ENCODE results near the gene OPTN.
"Not testable (repeated sequence)": the region's sequence is repeated elsewhere in the genome, so short reads cannot be mapped to it uniquely, and the experiment has no call there.

The OPTN gene

DNA sequence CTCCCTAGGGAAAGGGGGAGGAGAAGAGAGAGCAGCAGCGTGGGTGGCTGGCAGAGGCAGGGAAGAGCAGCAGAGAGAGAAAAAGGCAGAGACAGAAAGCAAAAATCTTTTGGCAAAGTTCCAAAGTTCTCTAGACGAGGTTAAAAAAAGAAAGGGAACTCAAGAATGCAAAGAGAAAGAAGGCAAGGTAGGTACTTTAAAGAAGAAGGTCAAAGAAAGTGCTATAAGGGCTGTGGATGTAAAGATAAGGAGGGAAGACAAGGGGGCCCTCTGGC lies 20.2 kb upstream of the OPTN start:
- Mint-ChIP-seq H3K27ac (no peak overlapping the region), H3K4me1 (ENCODE audit: low read depth) (no peaks in the 10 kb centered on the region), H3K36me3 (peaks cover 7% of the 10 kb centered on the region)

DNA sequence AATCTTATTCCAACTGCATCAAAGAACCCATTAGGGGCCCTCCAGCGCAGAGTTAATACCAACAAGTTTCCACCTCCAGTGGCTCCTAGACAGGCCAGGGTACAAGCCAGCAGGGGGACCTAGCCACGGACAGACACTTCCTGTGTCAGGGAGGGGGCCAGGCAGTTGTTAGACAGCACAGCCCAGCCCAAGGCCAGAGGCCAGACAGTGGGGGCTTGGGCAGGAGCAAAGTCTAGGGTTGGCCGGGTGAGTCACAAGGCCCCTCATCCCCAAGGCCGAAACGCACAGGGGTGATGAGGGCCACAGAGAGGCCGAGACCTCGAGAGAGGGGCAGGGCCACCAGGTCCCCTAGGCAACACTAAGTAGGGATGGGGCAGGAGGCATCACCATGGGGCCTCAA lies 19.3 kb upstream of the OPTN start:
- Mint-ChIP-seq H3K9me3 (ENCODE audit: low read depth) (peaks cover 20% of the 10 kb centered on the region), H3K36me3 (peaks cover 11% of the 10 kb centered on the region), H3K4me1 (ENCODE audit: low read depth) (no peaks in the 10 kb centered on the region), H3K4me3 (no peak overlapping the region), H3K27ac (no peak overlapping the region), H3K27me3 (peaks cover 6% of the 10 kb centered on the region)

More for the DNA sequence above, 20.2 kb upstream of the OPTN start:
- Mint-ChIP-seq H3K27me3 (peaks cover 11% of the 10 kb centered on the region), H3K9me3 (ENCODE audit: low read depth) (peaks cover 20% of the 10 kb centered on the region), H3K4me3 (no peak overlapping the region)

DNA sequence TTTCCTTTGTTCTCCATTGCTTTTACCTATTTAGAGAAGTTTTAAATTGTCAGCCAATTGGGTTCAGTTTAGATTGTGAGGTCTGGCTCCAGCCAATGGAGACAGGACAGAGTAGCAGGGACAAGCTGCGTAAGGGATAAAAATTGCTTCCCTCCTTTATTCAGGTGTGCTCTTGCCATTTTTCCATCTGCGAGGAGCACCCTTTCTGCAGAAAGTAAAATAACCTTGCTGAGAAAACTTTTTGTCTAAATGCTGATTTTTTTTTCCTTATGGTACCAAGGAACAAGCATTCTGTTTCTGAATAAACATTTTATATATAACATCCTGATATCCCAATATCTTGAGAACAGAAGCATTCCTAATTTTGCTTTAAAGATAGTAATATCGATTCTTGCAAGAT lies 16.3 kb upstream of the OPTN start:
- Mint-ChIP-seq H3K36me3 (peaks cover 11% of the 10 kb centered on the region), H3K9me3 (ENCODE audit: low read depth) (peaks cover 20% of the 10 kb centered on the region)
- H3K4me1 Mint-ChIP-seq (ENCODE audit: low read depth): not testable (repeated sequence)

DNA sequence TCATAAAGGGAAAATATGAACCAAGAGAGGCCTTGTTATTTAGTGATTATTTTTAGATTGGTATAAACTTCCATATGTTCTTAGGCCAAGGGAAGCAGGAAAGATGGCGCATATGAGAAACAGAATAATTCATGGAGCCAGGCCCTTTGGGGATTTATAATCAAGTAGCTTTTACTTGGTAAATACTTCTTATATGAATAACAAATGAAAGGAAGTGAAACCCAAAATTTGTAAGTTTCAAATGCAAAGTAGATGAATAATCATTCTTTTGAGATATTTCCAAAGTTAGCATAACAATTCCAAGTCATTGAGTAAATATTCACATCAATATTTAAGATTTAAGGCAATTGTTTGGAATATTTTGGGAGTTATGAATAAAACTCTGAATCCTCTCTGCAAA lies 13.9 kb upstream of the OPTN start:
- Mint-ChIP-seq H3K4me1 (ENCODE audit: low read depth) (no peaks in the 10 kb centered on the region), H3K9me3 (ENCODE audit: low read depth) (peaks cover 12% of the 10 kb centered on the region), H3K27me3 (peaks cover 2% of the 10 kb centered on the region), H3K27ac (no peak overlapping the region), H3K36me3 (peaks cover 3% of the 10 kb centered on the region), H3K4me3 (no peak overlapping the region)

More for the DNA sequence above, 16.3 kb upstream of the OPTN start:
- not testable (repeated sequence) for H3K27me3 Mint-ChIP-seq, H3K4me3 Mint-ChIP-seq, H3K27ac Mint-ChIP-seq

DNA sequence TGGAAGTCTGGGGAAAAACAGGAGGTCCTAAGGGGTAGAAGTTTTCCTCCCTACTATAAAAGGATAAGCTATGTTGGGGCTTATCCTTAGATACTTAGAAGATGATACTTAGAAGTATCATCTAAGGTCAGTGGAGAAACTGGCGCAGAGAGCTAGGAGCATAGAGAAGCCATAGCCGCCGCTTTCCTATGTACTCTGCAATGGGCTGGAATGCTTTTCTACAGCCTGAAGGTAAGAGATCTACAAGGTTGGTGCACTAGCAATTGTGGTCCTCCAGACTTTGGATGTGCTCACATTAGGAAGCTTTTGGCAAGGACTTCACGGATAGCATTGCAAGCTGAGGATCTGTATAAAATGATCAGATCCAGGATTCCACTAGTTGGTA lies 12.4 kb upstream of the OPTN start:
- Mint-ChIP-seq H3K4me1 (ENCODE audit: low read depth) (no peaks in the 10 kb centered on the region), H3K27ac (no peak overlapping the region), H3K36me3 (peaks cover 3% of the 10 kb centered on the region), H3K9me3 (ENCODE audit: low read depth) (no peaks in the 10 kb centered on the region), H3K4me3 (no peak overlapping the region), H3K27me3 (peaks cover 4% of the 10 kb centered on the region)

DNA sequence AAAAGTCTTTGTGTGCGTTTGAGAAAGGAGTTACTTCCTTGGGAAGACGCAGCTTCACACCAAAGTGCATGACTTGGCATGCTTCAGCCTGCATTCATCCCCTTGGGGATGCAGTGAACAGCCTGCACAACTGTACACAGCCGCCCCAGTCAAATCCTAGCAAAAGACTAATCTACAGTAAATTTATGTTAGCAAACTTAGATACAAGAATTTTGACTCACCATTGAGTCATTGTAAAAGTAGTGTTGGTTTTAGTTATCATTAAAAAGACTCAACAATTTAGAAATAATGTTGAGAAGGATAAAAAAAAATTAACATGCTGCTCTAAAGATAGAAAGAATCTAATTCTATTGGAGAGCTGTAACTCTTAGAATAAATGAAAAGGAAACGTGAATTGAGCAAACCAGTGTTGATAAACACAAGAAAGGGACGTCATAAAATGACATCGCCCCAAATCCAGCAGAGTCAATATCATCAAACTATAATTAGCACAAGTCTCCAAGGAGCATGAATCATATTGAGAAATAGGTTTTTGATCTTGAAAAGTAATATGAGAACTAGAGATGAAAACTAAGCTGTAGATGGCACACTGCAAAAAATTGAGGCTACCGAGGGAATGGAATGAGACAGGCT lies 11.9 kb upstream of the OPTN start:
- Mint-ChIP-seq H3K36me3 (peaks cover 3% of the 10 kb centered on the region), H3K4me1 (ENCODE audit: low read depth) (no peaks in the 10 kb centered on the region), H3K27me3 (peaks cover 4% of the 10 kb centered on the region), H3K27ac (no peak overlapping the region), H3K4me3 (no peak overlapping the region), H3K9me3 (ENCODE audit: low read depth) (peaks cover 2% of the 10 kb centered on the region)

DNA sequence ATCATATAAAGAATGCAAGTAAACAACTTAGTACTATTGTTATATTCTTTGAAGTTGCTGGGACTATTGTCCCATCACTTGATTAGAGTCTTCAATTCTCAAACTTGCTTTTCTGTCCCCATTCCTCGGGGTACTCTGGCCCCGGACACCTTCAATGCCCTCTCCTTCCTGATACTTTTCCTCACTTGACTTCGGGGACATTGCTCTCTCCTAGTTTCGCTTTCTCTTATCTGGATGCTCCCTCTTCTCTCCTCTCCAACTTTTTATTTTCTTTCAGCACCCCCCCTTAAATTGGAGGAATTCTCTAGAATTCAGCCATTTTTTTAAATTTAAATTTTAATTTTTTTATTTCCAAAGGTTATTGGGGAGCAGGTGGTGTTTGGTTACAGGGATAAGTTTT lies 10.6 kb upstream of the OPTN start:
- no peaks in the 10 kb centered on the region for H3K4me1 Mint-ChIP-seq (ENCODE audit: low read depth)
- H3K4me3 Mint-ChIP-seq: no peak overlapping the region
- peaks cover 3% of the 10 kb centered on the region for H3K9me3 Mint-ChIP-seq (ENCODE audit: low read depth)
- H3K36me3 Mint-ChIP-seq: peaks cover 3% of the 10 kb centered on the region
- H3K27ac Mint-ChIP-seq: no peak overlapping the region
- H3K27me3 Mint-ChIP-seq: peaks cover 4% of the 10 kb centered on the region

DNA sequence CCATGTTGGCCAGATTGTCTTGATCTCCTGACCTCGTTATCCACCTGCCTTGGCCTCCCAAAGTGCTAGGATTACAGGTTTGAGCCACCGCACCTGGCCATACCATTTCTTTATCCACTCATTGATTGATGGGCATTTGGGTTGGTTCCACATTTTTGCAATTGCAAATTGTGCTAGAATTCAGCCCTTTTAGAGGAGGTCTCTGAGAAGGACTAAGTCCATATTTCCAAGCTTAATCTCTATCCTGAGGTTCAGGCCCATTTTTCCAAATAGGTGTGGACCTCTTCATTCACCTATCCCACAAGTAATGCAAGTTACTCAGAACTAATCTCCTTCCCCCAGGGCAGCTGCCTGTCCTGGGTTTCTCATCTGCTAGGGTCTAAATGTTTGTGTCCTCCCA lies 9.7 kb upstream of the OPTN start:
- no peak overlapping the region for H3K27ac Mint-ChIP-seq
- H3K9me3 Mint-ChIP-seq (ENCODE audit: low read depth): peaks cover 3% of the 10 kb centered on the region
- no peaks in the 10 kb centered on the region for H3K4me1 Mint-ChIP-seq (ENCODE audit: low read depth)
- peaks cover 4% of the 10 kb centered on the region for H3K27me3 Mint-ChIP-seq
- no peak overlapping the region for H3K4me3 Mint-ChIP-seq
- peaks cover 3% of the 10 kb centered on the region for H3K36me3 Mint-ChIP-seq

DNA sequence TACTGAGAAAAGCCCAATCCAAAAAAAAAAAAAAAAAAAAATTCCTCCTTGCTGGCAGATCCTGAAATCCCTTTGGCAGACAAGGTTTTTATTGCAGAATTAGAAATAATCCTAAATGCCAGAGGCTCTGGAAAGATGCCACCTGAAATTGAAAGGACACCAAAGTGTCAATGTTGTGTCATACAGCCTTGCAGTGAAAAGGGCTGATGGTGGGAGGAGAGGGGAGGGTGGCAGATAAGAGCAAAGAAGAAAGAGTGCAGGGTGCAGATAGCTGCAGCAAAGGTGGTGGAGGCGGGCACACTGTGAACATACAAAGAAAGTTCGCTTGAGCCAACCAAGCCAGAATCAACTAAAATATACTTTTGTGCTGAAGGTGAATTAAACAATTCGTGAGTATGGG lies 8.2 kb upstream of the OPTN start:
- no peaks in the 10 kb centered on the region for H3K36me3 Mint-ChIP-seq
- H3K4me1 Mint-ChIP-seq (ENCODE audit: low read depth): peaks cover under 1% of the 10 kb centered on the region
- no peak overlapping the region for H3K4me3 Mint-ChIP-seq
- H3K27ac Mint-ChIP-seq: no peak overlapping the region
- H3K9me3 Mint-ChIP-seq (ENCODE audit: low read depth): peaks cover 3% of the 10 kb centered on the region
- H3K27me3 Mint-ChIP-seq: peaks cover 4% of the 10 kb centered on the region

DNA sequence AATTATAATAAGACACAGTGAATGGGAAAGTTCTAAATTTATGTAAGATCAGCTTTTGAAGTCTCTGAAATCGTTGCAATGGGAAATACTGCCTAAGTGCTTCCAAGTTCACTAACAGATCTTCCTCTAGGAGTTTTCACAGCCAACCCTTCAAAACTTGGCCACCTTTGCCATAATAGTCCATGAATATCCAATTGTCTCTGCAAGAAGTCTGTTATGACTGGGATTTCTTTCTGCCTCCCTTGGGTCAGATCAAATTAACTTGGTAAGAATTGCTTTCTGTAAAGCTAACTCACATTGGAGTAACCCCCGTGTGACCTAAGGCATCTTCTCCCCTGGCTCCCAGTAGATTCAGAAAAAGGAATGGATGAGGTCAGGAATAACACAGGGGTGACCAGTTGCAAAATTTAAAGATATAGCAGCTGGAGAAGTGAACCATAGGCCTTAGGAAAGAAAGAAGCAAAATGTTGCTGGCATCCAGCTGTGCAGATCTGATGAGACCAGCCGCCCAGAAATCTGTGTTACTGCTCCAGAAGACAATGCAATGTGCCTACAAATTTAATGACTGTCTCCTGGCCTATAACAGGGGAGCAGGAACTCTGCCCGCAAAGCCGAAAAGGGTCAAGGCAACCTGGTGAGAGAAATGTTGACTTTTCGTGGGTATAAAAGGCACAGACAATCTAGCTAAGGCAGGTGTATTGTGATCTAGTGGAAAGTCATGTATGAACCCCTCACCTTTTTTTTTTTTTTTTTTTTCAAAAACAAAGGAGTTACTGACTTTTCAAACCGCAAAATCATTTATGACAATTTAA lies 7.5 kb upstream of the OPTN start:
- peaks cover 4% of the 10 kb centered on the region for H3K27me3 Mint-ChIP-seq
- H3K36me3 Mint-ChIP-seq: no peaks in the 10 kb centered on the region
- peaks cover 3% of the 10 kb centered on the region for H3K9me3 Mint-ChIP-seq (ENCODE audit: low read depth)
- H3K27ac Mint-ChIP-seq: no peak overlapping the region
- H3K4me1 Mint-ChIP-seq (ENCODE audit: low read depth): peaks cover 4% of the 10 kb centered on the region
- H3K4me3 Mint-ChIP-seq: no peak overlapping the region

DNA sequence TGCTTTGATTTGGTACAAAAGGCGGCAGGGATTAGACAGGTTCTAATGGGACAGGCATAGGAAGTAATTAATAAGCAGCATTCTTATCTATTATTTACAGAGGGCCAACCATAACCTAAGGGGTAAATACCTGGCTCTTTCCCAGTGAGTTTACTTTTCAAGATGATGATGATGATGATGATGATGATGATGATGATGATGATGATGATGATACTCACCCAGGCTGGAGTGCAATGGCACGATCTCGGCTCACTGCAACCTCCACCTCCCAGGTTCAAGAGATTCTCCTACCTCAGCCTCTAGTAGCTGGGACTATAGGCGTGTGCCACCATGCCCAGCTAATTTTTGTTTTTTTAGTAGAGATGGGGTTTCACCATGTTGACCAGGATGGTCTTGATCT lies 5.9 kb upstream of the OPTN start:
- H3K36me3 Mint-ChIP-seq; H3K27me3 Mint-ChIP-seq; H3K4me3 Mint-ChIP-seq; H3K27ac Mint-ChIP-seq; H3K9me3 Mint-ChIP-seq (ENCODE audit: low read depth); H3K4me1 Mint-ChIP-seq (ENCODE audit: low read depth): not testable (repeated sequence)

DNA sequence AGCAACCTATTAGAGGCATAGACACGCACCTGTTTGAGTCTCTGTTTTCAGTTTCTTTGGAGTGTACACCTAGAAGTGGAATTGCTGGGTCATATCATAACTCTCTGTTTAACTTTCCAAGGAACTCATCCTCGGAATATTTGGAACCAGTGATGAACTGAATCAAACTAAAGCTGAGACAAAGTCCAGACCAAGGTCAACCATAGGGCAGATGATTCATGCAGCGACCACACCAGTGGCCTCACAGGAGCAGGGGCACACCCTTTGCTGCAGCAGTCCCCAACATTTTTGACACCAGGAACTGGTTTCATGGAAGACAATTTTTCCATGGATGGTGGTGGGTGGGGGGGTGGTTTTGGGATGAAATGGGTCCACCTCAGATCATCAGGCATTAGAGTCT lies 4.9 kb upstream of the OPTN start:
- H3K27me3 Mint-ChIP-seq: peaks cover 4% of the 10 kb centered on the region
- no peak overlapping the region for H3K27ac Mint-ChIP-seq
- H3K36me3 Mint-ChIP-seq: no peaks in the 10 kb centered on the region
- H3K9me3 Mint-ChIP-seq (ENCODE audit: low read depth): peaks cover 3% of the 10 kb centered on the region
- no peak overlapping the region for H3K4me3 Mint-ChIP-seq
- H3K4me1 Mint-ChIP-seq (ENCODE audit: low read depth): peaks cover 10% of the 10 kb centered on the region

DNA sequence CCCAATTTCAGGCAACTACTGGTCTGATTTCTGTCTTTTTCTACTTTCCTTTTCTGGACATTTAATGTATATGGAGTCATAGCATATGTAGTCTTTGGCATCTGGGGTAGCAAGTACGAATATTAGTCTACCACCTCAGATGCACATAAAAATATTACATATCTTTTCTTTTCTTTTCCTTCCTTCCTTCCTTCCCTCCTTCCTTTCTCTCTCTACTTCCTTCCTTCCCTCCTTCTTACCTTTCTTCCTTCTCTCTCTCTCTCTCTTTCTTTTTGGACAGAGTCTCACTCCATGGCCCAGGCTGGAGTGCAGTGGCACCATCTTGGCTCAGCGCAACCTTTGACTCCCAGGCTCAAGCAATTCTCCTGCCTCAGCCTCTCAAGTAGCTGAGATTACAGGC lies 4.0 kb upstream of the OPTN start:
- H3K27me3 Mint-ChIP-seq: peaks cover 1% of the 10 kb centered on the region
- H3K36me3 Mint-ChIP-seq: no peaks in the 10 kb centered on the region
- H3K4me3 Mint-ChIP-seq: no peak overlapping the region
- peaks cover 14% of the 10 kb centered on the region for H3K4me1 Mint-ChIP-seq (ENCODE audit: low read depth)
- no peak overlapping the region for H3K27ac Mint-ChIP-seq
- H3K9me3 Mint-ChIP-seq (ENCODE audit: low read depth): peaks cover 3% of the 10 kb centered on the region

DNA sequence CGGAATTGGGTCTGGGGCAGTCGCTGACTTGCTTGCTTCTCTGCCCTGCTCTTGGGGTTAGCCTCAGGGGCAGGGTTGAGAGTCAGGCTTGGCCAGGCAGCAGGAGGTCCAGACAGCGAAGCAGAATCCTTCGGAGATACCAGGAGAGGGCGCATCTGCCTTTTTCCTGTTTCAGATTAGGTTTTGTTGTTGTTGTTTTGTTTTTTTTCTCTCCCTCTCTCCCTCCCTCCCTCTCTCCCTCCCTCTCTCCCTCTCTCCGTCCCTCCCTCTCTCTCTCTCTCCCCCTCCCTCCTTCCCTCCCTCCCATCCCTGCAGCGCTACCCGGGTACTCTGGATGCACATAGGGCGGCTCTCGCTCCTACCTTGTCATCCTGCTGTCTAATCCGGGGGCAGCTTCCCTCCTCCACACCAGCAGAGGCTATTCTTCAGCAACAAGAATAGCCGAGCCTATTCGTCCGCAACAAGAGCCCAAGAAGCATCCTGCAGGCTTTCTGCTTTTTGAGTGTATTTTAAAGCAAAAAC lies 758 bp upstream of the OPTN start:
- Mint-ChIP-seq H3K27ac (peak overlapping the region; percentile 81), H3K4me1 (ENCODE audit: low read depth) (peaks cover 35% of the 10 kb centered on the region), H3K27me3 (no peaks in the 10 kb centered on the region), H3K36me3 (peaks cover 4% of the 10 kb centered on the region), H3K4me3 (peak overlapping the region; percentile 92), H3K9me3 (ENCODE audit: low read depth) (no peaks in the 10 kb centered on the region)

DNA sequence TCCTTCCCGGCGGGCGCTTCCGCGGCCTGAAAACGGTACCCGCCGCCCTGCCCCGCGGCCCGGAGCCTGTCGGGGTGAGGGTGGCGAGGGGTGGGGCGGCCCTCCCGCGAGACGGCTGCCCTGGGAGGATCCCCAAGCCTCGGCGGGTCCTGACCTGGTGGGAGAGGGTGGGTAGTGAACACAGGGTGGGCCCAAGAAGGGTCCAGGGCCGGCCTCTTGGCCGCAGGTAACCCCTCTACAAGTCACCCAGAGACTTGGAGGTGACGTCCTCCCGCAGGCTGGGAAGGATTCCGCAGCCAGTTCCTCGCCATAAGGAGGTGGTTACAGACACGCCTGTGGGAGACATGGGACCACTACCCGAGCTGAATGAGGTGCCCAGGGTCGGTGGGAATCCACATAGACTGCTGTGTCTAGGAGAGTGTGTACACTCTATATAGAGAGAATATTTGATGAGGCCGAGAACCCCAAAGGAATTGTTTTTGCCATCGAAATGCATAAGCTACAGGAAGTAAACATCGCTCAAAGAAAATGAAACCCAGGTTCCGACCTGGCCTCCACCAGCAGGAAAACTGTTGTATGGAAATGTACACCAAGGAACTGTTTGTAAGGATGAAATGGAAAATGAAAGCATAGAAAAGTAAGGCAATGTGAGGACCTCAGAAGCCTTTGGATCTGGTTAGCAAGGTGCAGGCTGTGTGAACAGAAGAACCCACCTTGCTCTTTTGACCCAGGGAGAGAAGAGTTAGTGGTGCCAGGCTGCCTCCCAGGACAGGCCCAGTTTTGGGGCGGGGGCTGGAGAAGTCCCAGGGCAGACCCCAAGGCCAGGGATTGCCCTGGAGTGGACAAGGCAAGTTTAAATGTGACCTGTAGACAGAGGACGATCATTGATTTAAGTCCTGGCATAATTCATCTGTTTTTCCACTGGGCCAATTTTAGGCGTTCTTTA lies 659 bp downstream of the OPTN start:
- Mint-ChIP-seq H3K9me3 (ENCODE audit: low read depth) (no peaks in the 10 kb centered on the region), H3K4me1 (ENCODE audit: low read depth) (peaks cover 45% of the 10 kb centered on the region), H3K36me3 (peaks cover 4% of the 10 kb centered on the region), H3K27ac (peak overlapping the region; percentile 87), H3K4me3 (peak overlapping the region; percentile 94), H3K27me3 (no peaks in the 10 kb centered on the region)
